ENCODE measurements around the gene CYP1A2.

DNA sequence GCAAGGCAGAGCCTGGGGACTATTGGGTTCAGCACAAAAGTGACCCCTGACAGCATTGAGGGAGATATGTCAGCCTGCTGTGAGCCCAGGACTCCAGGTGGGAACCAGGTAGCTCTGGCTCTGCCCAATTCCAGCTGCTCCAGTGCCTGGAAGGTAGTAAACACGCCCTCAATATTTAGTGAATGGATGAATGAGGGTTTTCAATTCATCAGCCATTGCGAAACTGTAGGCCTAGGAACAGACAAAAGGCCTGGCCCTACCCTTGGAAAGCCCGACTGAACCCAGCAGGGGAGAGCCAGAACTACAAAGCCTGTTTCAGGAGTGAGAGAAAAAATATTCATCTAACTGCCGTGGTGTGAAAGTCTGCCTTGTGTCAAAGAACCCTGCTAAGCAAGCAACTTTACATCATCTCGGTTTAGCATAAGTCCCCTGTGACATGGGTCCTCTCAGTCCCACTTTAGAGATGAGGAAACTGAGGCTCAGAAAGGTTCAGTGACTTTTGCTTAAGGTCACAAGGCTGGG, 25.1 kb downstream of the CYP1A2 start:
- TF ChIP-seq ZNF133 (tag by site-specific recombination; IDR thresholded peaks at IDR 0.05): no peak
- TF ChIP-seq, protein P1, sequence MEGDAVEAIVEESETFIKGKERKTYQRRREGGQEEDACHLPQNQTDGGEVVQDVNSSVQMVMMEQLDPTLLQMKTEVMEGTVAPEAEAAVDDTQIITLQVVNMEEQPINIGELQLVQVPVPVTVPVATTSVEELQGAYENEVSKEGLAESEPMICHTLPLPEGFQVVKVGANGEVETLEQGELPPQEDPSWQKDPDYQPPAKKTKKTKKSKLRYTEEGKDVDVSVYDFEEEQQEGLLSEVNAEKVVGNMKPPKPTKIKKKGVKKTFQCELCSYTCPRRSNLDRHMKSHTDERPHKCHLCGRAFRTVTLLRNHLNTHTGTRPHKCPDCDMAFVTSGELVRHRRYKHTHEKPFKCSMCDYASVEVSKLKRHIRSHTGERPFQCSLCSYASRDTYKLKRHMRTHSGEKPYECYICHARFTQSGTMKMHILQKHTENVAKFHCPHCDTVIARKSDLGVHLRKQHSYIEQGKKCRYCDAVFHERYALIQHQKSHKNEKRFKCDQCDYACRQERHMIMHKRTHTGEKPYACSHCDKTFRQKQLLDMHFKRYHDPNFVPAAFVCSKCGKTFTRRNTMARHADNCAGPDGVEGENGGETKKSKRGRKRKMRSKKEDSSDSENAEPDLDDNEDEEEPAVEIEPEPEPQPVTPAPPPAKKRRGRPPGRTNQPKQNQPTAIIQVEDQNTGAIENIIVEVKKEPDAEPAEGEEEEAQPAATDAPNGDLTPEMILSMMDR (tag by site-specific recombination; IDR thresholded peaks at IDR 0.05): no peak

All from HEK293 (cell line).